A673 (cell line): ENCODE results near the gene RANBP3L. TPM values are rescaled to one million over a fixed set of nuclear protein-coding genes. Genes with fewer than 3 reads are reported as not detected.

Source experiments
- BruUV-seq: library from RNA; stranded (reverse); fragments of 400-500 nt; replicated peaks from 2 replicates; lab custom pipeline; 2021; lab: Mats Ljungman, UMichigan
- CTCF ChIA-PET: fragments of 300-600 bp; sonication (Branson Sonifier 250); formaldehyde crosslinking; loops from one replicate; lab custom pipeline; 2022; ENCODE audit warnings: antibody characterized with exemption; lab: Charles Lee
- POLR2A ChIA-PET: fragments of 300-600 bp; sonication (Branson Sonifier 250); formaldehyde crosslinking; loops from one replicate; lab custom pipeline; 2022; ENCODE audit warnings: antibody characterized with exemption; ENCODE audit not compliant: low non-redundant PET; lab: Charles Lee
- DNase-seq: peaks from one replicate; pipeline ENCODE4 v3.0.0-alpha.2; 2015; ENCODE audit warnings: low spot score
- H3K27ac ChIP-seq: fragments of 200-600 bp; sonication (generic); 2 replicates; pipeline ENCODE4 v1.5.1; 2016; ENCODE audit warnings: mixed run types, low read depth, mild to moderate bottlenecking, mixed read lengths, antibody characterized with exemption, low read length; ENCODE audit not compliant: poor library complexity, severe bottlenecking
- H3K27me3 ChIP-seq: fragments of 200-600 bp; sonication (generic); replicated peaks from 2 replicates; pipeline ENCODE4 v1.6.1; 2017; ENCODE audit warnings: mixed run types, low read depth, mild to moderate bottlenecking, mixed read lengths, antibody characterized with exemption, low read length; ENCODE audit not compliant: insufficient read depth, poor library complexity
- H3K36me3 ChIP-seq: fragments of 200-600 bp; sonication (generic); 2 replicates; pipeline ENCODE4 v1.6.1; 2016; ENCODE audit warnings: mixed run types, mild to moderate bottlenecking, mixed read lengths, antibody characterized with exemption, low read length; ENCODE audit not compliant: insufficient read depth, poor library complexity, severe bottlenecking
- H3K4me1 ChIP-seq: fragments of 200-600 bp; sonication (generic); 2 replicates; pipeline ENCODE4 v1.6.1; 2017; ENCODE audit warnings: mixed run types, mild to moderate bottlenecking, mixed read lengths, antibody characterized with exemption, low read length; ENCODE audit not compliant: insufficient read depth, poor library complexity, severe bottlenecking
- H3K4me3 ChIP-seq: fragments of 200-600 bp; sonication (generic); 2 replicates; pipeline ENCODE4 v1.5.1; 2016; ENCODE audit warnings: low read depth, mixed run types, mild to moderate bottlenecking, mixed read lengths, low read length; ENCODE audit not compliant: poor library complexity, severe bottlenecking
- H3K9me3 ChIP-seq: fragments of 200-600 bp; sonication (generic); 2 replicates; pipeline ENCODE4 v1.6.1; 2016; ENCODE audit warnings: mixed run types, low read depth, mild to moderate bottlenecking, mixed read lengths, antibody characterized with exemption, low read length; ENCODE audit not compliant: poor library complexity, severe bottlenecking
- EZH2 ChIP-seq: fragments of 200-600 bp; sonication (generic); IDR thresholded peaks from 2 replicates; pipeline ENCODE4 v1.6.1; 2017; ENCODE audit warnings: borderline replicate concordance, low read depth, mild to moderate bottlenecking, mixed read lengths, antibody characterized with exemption, low read length; ENCODE audit not compliant: poor library complexity, severe bottlenecking
- intact Hi-C: fragments of 100-400 bp; cut with micrococcal nuclease; formaldehyde crosslinking; loops from one replicate; pipeline ENCODE4 v1.10.0; 2022; ENCODE audit not compliant: unreplicated experiment
- total RNA-seq: library from RNA; stranded (reverse); gene quantifications from 2 replicates; pipeline ENCODE4 v1.2.3, GENCODE V29; 2021
- TF ChIP-seq, protein P1 (sequence below): fragments of 300-800, 200-600 bp; sonication (generic); conservative IDR thresholded peaks from 2 replicates; pipeline ENCODE4 v1.5.1; 2017; ENCODE audit warnings: low read depth, mild to moderate bottlenecking, antibody characterized with exemption, low read length, moderate library complexity, mixed read lengths

The RANBP3L gene
- total RNA-seq, 1 experiment from 2014 or later: not detected

DNA sequence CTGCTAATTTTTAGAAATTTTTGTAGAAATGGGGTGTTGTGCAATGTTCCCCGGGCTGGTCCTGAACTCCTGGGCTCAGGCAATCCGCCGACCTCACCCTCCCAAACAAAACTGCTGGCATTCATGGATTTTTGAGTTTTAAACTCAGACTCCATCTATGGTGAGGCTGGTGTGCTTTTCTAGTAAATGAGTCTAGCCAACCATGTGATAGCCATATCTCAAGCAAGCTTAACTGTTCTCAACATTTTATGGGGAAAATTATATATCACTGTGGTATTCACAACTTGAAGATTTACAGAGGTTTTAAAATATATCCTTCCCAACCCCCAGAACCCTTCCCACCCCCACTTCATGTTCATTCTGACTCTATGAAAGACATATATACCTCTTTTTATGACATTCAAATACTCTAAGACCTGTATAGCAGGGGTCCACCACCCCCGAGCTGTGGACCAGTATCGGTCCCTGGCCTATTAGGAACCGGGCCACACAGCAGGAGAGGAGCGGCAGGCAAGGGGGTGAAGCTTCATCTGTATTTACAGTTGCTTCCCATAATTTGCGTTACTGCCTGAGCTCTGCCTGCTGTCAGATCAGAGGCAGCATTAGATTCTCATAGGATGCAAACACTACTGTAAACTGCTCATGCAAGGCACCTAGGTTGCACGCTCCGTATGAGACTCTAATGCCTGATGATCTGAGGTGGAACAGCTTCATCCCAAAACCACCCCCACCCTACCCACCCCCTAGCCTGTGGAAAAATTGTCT is 55.5 kb downstream of the RANBP3L start:
- Histone ChIP-seq H3K9me3 (no peaks in the 10 kb centered on the region), H3K4me1 (no peaks in the 10 kb centered on the region), H3K36me3 (no peaks in the 10 kb centered on the region), H3K27ac (no peak overlapping the region), H3K27me3 (no peaks in the 10 kb centered on the region), H3K4me3 (no peak overlapping the region)
- intact Hi-C loops: no loop called here
- POLR2A ChIA-PET: no interaction called here
- CTCF ChIA-PET: no interaction called here
- TF ChIP-seq, protein P1, sequence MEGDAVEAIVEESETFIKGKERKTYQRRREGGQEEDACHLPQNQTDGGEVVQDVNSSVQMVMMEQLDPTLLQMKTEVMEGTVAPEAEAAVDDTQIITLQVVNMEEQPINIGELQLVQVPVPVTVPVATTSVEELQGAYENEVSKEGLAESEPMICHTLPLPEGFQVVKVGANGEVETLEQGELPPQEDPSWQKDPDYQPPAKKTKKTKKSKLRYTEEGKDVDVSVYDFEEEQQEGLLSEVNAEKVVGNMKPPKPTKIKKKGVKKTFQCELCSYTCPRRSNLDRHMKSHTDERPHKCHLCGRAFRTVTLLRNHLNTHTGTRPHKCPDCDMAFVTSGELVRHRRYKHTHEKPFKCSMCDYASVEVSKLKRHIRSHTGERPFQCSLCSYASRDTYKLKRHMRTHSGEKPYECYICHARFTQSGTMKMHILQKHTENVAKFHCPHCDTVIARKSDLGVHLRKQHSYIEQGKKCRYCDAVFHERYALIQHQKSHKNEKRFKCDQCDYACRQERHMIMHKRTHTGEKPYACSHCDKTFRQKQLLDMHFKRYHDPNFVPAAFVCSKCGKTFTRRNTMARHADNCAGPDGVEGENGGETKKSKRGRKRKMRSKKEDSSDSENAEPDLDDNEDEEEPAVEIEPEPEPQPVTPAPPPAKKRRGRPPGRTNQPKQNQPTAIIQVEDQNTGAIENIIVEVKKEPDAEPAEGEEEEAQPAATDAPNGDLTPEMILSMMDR: no peak
- TF ChIP-seq EZH2: no peak
- no peak for DNase-seq
- BruUV-seq: no TSS peak

DNA sequence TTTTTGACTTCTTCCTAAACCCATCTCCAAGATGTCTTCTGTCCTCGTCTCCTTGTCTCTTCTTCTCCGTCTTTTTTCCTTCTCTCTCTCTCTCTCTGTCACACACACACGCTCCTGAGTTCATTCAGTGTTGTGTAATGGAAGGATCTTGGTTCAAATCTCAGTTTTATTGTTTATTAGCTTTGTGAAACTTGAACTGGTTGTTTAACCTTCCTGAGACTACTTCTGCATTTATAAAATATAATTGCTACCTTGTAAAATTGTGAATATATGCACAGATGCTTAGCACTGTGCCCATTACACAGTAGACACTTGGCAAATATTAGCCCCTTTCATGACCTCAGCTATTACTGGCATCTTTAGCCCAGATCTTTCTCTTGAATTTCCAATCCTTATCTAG is 57.6 kb downstream of the RANBP3L start:
- DNase-seq: no peak
- no peak overlapping the region for H3K27ac ChIP-seq
- intact Hi-C loops: loop anchor here (5.0 kb wide), 1 partner anchor 177 kb away; the partner anchor contains the start of gene UGT3A2
- H3K27me3 ChIP-seq: no peaks in the 10 kb centered on the region
- peaks cover 8% of the 10 kb centered on the region for H3K4me1 ChIP-seq
- TF ChIP-seq, protein P1: no peak
- TF ChIP-seq EZH2: no peak
- POLR2A ChIA-PET: no interaction called here
- no TSS peak for BruUV-seq
- CTCF ChIA-PET: no interaction called here
- no peaks in the 10 kb centered on the region for H3K36me3 ChIP-seq
- H3K9me3 ChIP-seq: no peaks in the 10 kb centered on the region
- H3K4me3 ChIP-seq: no peak overlapping the region

DNA sequence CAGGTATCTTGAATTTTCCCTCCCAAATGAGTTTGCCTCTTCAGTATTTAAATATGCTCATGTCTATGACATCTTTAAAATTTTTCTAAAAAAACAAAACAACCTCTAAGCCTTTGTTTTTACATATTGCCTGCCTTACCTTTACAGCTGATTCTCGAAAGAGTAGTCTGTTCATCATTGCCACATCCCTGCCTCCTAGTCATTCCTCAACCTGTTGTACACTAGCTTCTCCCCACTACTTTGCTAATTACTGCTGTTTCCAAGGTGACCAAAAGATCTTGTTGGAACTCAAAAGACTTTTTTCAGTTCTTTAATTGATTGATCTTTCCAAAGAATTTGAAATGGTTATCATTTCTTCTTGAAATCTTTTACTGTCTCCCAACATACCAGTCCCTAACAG is 58.0 kb downstream of the RANBP3L start:
- ChIA-PET POLR2A (no interaction called here), CTCF (no interaction called here)
- TF ChIP-seq, protein P1: no peak
- TF ChIP-seq EZH2: no peak
- Histone ChIP-seq H3K9me3 (no peaks in the 10 kb centered on the region), H3K27me3 (no peaks in the 10 kb centered on the region), H3K4me1 (peaks cover 9% of the 10 kb centered on the region), H3K36me3 (no peaks in the 10 kb centered on the region), H3K4me3 (no peak overlapping the region), H3K27ac (no peak overlapping the region)
- no TSS peak for BruUV-seq
- intact Hi-C loops: loop anchor here (2.0 to 5.0 kb wide), 2 partner anchors 61 to 176 kb away; partner anchors contain the start of gene UGT3A2
- no peak for DNase-seq
